Measurements from ENCODE around the gene IPMK. TPM values are rescaled to one million over a fixed set of nuclear protein-coding genes. Genes with fewer than 3 reads are reported as not detected.

Gene IPMK
- total RNA-seq, 1 donor, result 10.9 TPM

GRCh38 chr10:58265249-58265648 is 2.4 kb downstream of the IPMK start:
- Histone ChIP-seq H3K4me2 (ENCODE audit: insufficient read depth, low read length) (peak overlapping the region; percentile 92), H3K4me3 (ENCODE audit: insufficient read depth, low read length) (no peak overlapping the region), H2AFZ (ENCODE audit: low read length) (no peak overlapping the region), H3K36me3 (ENCODE audit: insufficient read depth, low read length) (no peaks in the 10 kb centered on the region), H3K27me3 (ENCODE audit: insufficient read depth, low read length) (no peaks in the 10 kb centered on the region), H3K27ac (ENCODE audit: low read depth, low read length) (peak overlapping the region; percentile 91), H3K4me1 (ENCODE audit: insufficient read depth, low read length) (peaks cover 18% of the 10 kb centered on the region), H3K9me3 (ENCODE audit: low read depth, low read length) (no peaks in the 10 kb centered on the region), H4K20me1 (ENCODE audit: insufficient read depth, low read length) (no peaks in the 10 kb centered on the region), H3K79me2 (ENCODE audit: insufficient read depth, low read length) (peaks cover 43% of the 10 kb centered on the region)
- no peak for TF ChIP-seq CTCF (IDR thresholded peaks at IDR 0.05; ENCODE audit: extremely low read depth, low read depth, low read length)
- no peak for DNase-seq (ENCODE audit: insufficient read length, low spot score, missing footprints)

- Histone ChIP-seq H3K36me3 (ENCODE audit: insufficient read depth, low read length) (no peaks in the 10 kb centered on the region), H3K9me3 (ENCODE audit: low read depth, low read length) (no peaks in the 10 kb centered on the region), H3K4me3 (ENCODE audit: insufficient read depth, low read length) (no peak overlapping the region), H3K27ac (ENCODE audit: low read depth, low read length) (no peak overlapping the region), H3K79me2 (ENCODE audit: insufficient read depth, low read length) (peaks cover 45% of the 10 kb centered on the region), H3K27me3 (ENCODE audit: insufficient read depth, low read length) (no peaks in the 10 kb centered on the region), H2AFZ (ENCODE audit: low read length) (no peak overlapping the region), H4K20me1 (ENCODE audit: insufficient read depth, low read length) (no peaks in the 10 kb centered on the region), H3K4me1 (ENCODE audit: insufficient read depth, low read length) (peaks cover 15% of the 10 kb centered on the region), H3K4me2 (ENCODE audit: insufficient read depth, low read length) (peak overlapping the region; percentile 9)
- no peak for DNase-seq (ENCODE audit: insufficient read length, low spot score, missing footprints)
- TF ChIP-seq CTCF (IDR thresholded peaks at IDR 0.05; ENCODE audit: extremely low read depth, low read depth, low read length), result no peak
Measured at GRCh38 chr10:58264780-58265179, 2.9 kb downstream of the IPMK start.

GRCh38 chr10:58262766-58263165 is 4.9 kb downstream of the IPMK start:
- H3K27ac ChIP-seq (ENCODE audit: low read depth, low read length), result no peak overlapping the region

GRCh38 chr10:58260334-58260733 is 7.4 kb downstream of the IPMK start:
- Histone ChIP-seq H3K27me3 (ENCODE audit: insufficient read depth, low read length) (no peaks in the 10 kb centered on the region), H3K4me3 (ENCODE audit: insufficient read depth, low read length) (no peak overlapping the region), H3K27ac (ENCODE audit: low read depth, low read length) (no peak overlapping the region), H3K9me3 (ENCODE audit: low read depth, low read length) (no peaks in the 10 kb centered on the region), H3K79me2 (ENCODE audit: insufficient read depth, low read length) (peaks cover 40% of the 10 kb centered on the region), H2AFZ (ENCODE audit: low read length) (no peak overlapping the region), H3K36me3 (ENCODE audit: insufficient read depth, low read length) (no peaks in the 10 kb centered on the region), H4K20me1 (ENCODE audit: insufficient read depth, low read length) (peaks cover 4% of the 10 kb centered on the region), H3K4me2 (ENCODE audit: insufficient read depth, low read length) (no peak overlapping the region), H3K4me1 (ENCODE audit: insufficient read depth, low read length) (no peaks in the 10 kb centered on the region)
- no peak for DNase-seq (ENCODE audit: insufficient read length, low spot score, missing footprints)
- no peak for TF ChIP-seq CTCF (IDR thresholded peaks at IDR 0.05; ENCODE audit: extremely low read depth, low read depth, low read length)

More at GRCh38 chr10:58262766-58263165, 4.9 kb downstream of the IPMK start:
- Histone ChIP-seq H3K4me2 (ENCODE audit: insufficient read depth, low read length) (no peak overlapping the region), H2AFZ (ENCODE audit: low read length) (no peak overlapping the region), H4K20me1 (ENCODE audit: insufficient read depth, low read length) (no peaks in the 10 kb centered on the region), H3K4me3 (ENCODE audit: insufficient read depth, low read length) (no peak overlapping the region), H3K9me3 (ENCODE audit: low read depth, low read length) (no peaks in the 10 kb centered on the region), H3K4me1 (ENCODE audit: insufficient read depth, low read length) (peaks cover 10% of the 10 kb centered on the region), H3K79me2 (ENCODE audit: insufficient read depth, low read length) (peaks cover 51% of the 10 kb centered on the region), H3K27me3 (ENCODE audit: insufficient read depth, low read length) (no peaks in the 10 kb centered on the region), H3K36me3 (ENCODE audit: insufficient read depth, low read length) (no peaks in the 10 kb centered on the region)
- no peak for DNase-seq (ENCODE audit: insufficient read length, low spot score, missing footprints)
- no peak for TF ChIP-seq CTCF (IDR thresholded peaks at IDR 0.05; ENCODE audit: extremely low read depth, low read depth, low read length)

All from osteoblast (primary cell).